Measurements from ENCODE around the gene C6orf47. TPM values are rescaled to one million over a fixed set of nuclear protein-coding genes. Genes with fewer than 3 reads are reported as not detected.

C6orf47 gene
- total RNA-seq, 1 donor from 2014 or later = 23.5 TPM

DNA sequence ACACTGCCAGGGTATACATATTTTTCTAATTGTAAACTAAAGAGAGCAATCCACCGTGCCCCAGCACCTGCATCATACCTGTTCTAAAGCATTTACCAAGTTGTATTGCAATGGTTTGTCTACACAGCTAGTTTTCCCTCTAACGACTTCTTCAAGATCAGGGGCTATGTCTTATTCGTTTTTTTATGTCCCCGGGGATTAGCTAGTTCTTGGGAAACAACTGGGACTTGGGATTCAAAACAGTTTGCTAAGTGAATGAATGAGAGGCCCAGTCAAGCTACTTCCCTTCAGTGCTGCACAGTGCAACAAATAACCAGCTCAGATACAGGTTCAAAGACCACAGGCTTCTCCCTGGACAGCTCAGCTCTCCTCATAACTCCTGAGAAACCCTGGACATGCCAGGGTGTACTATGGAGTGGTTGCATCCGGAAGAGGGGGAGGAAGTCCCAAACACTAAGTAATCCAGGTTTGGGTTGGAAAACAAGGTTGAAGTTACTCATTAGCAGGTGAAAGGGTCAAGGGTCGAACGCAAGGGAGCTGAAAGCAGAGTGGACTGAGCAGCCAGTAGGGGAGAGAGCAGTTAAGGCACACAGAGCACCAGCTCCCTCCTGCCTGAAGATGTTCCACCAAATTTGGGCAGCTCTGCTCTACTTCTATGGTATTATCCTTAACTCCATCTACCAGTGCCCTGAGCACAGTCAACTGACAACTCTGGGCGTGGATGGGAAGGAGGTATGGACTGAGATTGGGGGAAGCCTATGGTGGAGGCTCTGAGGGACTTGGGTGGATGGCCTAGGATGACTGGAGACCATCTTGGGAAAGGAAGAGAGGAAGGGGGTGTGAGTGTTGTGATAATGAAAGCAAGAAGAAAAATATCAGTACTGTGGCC lies 5.0 kb downstream of the C6orf47 start, which contains the start of gene APOM:
APOM (plus strand) TSS at position 546 of the 889 bp plus-strand sequence; CDS start at position 619, 73 bp downstream.
- TF ChIP-seq, protein P1, sequence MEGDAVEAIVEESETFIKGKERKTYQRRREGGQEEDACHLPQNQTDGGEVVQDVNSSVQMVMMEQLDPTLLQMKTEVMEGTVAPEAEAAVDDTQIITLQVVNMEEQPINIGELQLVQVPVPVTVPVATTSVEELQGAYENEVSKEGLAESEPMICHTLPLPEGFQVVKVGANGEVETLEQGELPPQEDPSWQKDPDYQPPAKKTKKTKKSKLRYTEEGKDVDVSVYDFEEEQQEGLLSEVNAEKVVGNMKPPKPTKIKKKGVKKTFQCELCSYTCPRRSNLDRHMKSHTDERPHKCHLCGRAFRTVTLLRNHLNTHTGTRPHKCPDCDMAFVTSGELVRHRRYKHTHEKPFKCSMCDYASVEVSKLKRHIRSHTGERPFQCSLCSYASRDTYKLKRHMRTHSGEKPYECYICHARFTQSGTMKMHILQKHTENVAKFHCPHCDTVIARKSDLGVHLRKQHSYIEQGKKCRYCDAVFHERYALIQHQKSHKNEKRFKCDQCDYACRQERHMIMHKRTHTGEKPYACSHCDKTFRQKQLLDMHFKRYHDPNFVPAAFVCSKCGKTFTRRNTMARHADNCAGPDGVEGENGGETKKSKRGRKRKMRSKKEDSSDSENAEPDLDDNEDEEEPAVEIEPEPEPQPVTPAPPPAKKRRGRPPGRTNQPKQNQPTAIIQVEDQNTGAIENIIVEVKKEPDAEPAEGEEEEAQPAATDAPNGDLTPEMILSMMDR (conservative IDR thresholded peaks at IDR 0.05) = no peak
- Mint-ChIP-seq H3K4me3 (peak within 1 kb of the TSS; percentile 79), H3K27me3 (ENCODE audit: low read depth) (peaks cover 9% of the 10 kb centered on the region)

DNA sequence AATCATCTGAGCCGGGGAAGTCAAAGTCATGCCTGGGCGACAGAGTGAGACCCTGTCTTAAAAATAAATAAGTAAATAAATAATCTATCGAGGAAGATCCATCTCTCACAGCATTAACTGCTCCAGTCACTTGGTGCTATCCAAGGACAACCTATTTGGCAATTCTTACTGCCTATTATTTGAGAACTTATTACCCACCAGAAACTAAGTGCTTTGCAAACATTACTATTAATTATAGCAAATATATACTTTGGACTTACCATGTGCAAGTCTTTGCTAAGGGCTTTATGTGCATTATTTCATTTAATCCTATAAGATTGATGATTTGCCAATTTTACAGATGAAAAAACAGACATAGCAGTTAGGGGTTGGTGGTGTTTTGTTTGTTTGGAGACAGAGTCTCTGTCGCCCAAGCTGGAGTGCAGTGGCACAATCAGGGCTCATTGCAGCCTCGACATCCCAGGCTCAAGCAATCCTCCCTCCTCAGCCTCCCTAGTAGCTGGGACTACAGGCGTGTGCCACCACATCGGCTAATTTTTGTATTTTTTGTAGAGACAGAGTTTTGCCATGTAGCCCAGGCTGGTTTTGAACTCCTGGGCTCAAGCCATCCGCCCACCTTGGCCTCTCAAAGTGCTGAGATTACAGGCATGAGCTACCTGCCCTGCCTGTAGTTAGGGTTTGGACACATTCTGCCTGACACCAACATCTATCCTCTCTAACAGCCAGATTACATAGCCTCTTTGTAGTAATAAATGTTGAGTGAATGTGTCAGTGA lies 5.8 kb downstream of the C6orf47 start:
- H3K4me3 Mint-ChIP-seq = peak overlapping the region; percentile 79
- H3K27ac Mint-ChIP-seq (ENCODE audit: unreplicated experiment) = peak overlapping the region; percentile 12
- H3K4me1 Mint-ChIP-seq = peaks cover 56% of the 10 kb centered on the region
- TF ChIP-seq, protein P1 (conservative IDR thresholded peaks at IDR 0.05) = no peak
- no peak for DNase-seq (ENCODE audit: low read depth, low spot score)
- peaks cover 7% of the 10 kb centered on the region for H3K36me3 Mint-ChIP-seq (ENCODE audit: low read depth)
- H3K9me3 Mint-ChIP-seq = no peaks in the 10 kb centered on the region
- H3K27me3 Mint-ChIP-seq (ENCODE audit: low read depth) = peaks cover 9% of the 10 kb centered on the region

More for the DNA sequence above, 5.0 kb downstream of the C6orf47 start, which contains the start of gene APOM:
- Mint-ChIP-seq H3K27ac (ENCODE audit: unreplicated experiment) (peak within 1 kb of the TSS; percentile 12), H3K9me3 (no peaks in the 10 kb centered on the region), H3K36me3 (ENCODE audit: low read depth) (peaks cover 7% of the 10 kb centered on the region), H3K4me1 (peaks cover 58% of the 10 kb centered on the region)
- no peak for DNase-seq (ENCODE audit: low read depth, low spot score)

DNA sequence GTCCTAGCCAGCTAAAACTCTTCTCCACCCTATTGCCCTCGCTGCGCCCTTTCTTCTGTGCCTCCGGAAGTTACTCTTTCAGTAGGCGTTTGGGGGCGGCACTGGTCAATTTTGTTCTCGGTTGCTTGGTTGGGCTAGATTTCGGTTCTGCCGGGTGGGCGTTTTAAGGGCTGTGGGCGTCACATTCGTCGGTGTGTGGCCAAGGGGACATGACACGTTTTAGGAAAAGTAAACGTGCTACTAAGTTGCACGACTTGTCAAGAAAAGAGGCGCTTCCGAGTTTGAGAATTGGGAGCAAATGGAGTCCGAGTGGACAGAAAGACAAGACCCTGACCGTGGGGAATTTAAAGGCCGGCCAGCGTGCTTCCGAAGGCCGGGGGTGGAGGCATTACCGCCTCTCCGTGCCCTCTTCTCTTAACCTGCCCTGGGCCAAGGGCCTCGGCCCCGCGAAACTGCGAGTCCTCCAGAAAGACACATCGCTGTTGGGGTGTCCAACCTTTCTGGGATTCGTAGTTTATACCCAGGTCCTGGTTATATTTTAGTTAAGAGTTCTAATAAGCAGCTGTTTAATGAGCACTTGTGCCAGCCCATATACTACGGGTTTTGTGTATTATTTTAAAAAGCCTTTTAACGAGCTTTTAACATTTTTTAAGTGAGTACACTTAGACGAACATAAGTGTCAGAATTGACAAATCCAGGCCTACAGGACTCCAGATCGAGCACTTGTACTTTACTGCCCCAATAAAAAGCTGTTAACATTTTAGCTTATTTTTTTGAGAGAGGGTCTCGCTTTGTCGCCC lies 7.5 kb downstream of the C6orf47 start:
- Mint-ChIP-seq H3K9me3 (no peaks in the 10 kb centered on the region), H3K4me1 (peaks cover 45% of the 10 kb centered on the region), H3K36me3 (ENCODE audit: low read depth) (peaks cover 13% of the 10 kb centered on the region), H3K27me3 (ENCODE audit: low read depth) (peaks cover 9% of the 10 kb centered on the region), H3K4me3 (peak overlapping the region; percentile 94), H3K27ac (ENCODE audit: unreplicated experiment) (peak overlapping the region; percentile 100)
- DNase-seq (ENCODE audit: low read depth, low spot score) = no peak
- TF ChIP-seq, protein P1 (conservative IDR thresholded peaks at IDR 0.05) = no peak

DNA sequence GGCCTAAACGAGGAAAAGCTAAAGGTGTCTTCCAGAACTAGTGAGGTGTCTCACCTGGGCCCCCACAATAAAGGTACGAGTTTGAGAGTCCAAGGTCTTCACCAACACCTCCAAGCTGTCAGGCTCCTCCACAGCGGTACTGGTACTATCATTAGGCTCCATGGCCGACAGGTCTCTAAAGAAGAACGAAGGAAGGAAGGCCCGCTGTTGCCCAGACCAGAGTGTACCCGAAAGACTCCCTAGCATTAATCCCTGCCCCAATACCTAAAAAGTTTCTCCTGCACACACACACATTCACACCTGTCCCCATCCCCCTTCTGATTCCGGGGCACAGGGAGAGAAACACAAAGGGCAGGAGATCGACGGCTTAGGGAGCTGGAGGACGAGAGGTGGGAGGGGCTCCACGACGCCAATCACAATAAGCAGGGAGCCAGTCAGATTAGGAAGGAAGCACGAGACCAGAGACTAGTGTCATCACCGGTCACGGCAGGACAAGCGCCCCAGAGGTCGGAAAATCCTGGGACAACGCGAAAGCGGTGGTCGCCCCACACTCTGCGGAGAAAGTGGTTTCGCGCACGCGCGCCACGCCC lies 8.9 kb downstream of the C6orf47 start:
- peaks cover 9% of the 10 kb centered on the region for H3K27me3 Mint-ChIP-seq (ENCODE audit: low read depth)
- peaks cover 15% of the 10 kb centered on the region for H3K36me3 Mint-ChIP-seq (ENCODE audit: low read depth)
- peaks cover 39% of the 10 kb centered on the region for H3K4me1 Mint-ChIP-seq
- peak overlapping the region; percentile 94 for H3K4me3 Mint-ChIP-seq
- DNase-seq (ENCODE audit: low read depth, low spot score) = no peak
- H3K9me3 Mint-ChIP-seq = no peaks in the 10 kb centered on the region
- TF ChIP-seq, protein P1 (conservative IDR thresholded peaks at IDR 0.05) = no peak
- peak overlapping the region; percentile 100 for H3K27ac Mint-ChIP-seq (ENCODE audit: unreplicated experiment)

Data from neural crest cell (in vitro differentiated cells).